HEK293 (cell line): Measurements from ENCODE around the gene TANC1.

ENCODE experiments used
- TCF7L2 ChIP-seq: IDR thresholded peaks from 2 replicates; pipeline ENCODE4 v1.6.1; 2011; ENCODE audit warnings: low read depth, mild to moderate bottlenecking, inconsistent platforms, low read length, moderate library complexity, borderline replicate concordance
- ZBTB10 ChIP-seq: fragments of 450-650 bp; formaldehyde crosslinking; IDR thresholded peaks from 2 replicates; pipeline ENCODE4 v1.5.1; 2016; ENCODE audit warnings: missing biosample characterization, missing genetic modification characterization
- ZNF24 ChIP-seq: fragments of 450-650 bp; formaldehyde crosslinking; IDR thresholded peaks from 2 replicates; pipeline ENCODE4 v1.5.1; 2016; ENCODE audit warnings: missing biosample characterization, missing genetic modification characterization
- ZNF747 ChIP-seq: fragments of 450-650 bp; formaldehyde crosslinking; IDR thresholded peaks from 2 replicates; pipeline ENCODE4 v1.5.1; 2016; ENCODE audit warnings: missing biosample characterization, missing genetic modification characterization
- TF ChIP-seq, protein P1 (sequence below): fragments of 450-650 bp; formaldehyde crosslinking; IDR thresholded peaks from 2 replicates; pipeline ENCODE4 v1.5.1; 2016; ENCODE audit warnings: missing biosample characterization, missing genetic modification characterization

DNA sequence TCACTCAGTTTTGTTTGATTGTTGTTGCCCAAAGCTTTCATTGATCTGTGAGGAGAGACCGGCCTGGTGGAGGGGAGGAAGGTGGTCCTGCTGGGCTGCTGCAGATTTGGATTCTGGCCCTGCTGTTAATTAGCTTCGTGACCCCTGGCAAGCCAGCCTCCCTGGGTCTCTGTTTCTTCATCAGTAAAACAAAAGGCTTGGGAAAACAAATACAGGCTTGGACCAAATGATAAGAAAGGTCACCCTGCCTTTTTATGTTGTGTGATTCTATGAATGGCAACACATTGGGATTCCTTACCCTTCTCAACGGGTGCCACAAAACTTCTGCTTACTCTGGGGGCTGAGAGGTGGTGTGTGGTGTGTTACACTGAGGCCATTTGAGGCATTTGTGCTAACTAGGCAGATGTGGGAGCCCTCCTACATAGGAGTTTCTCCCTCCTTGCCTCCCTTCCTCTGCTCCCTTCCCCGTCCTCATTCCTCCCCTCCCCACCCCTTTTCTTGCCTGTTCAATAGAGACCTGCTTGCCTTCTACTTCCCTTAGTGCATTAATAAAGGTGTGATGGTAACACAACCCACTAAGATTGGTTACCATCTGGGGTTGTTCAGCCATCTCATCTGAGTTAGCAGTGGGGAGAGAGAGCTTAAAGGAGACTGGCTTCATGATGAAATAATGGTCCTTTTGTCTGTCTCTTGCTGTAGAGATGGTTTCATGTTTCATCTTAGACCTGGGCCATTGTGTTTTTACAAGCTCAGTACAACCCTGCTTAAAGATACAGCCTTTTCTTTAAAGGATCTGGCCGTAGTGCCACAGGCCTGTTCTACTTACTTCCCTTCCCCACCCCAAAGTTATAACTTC is 96.2 kb downstream of the TANC1 start:
- TF ChIP-seq TCF7L2 (peak; percentile 43; the same call in 1 of the 2 replicates), ZNF747 (tag by site-specific recombination) (no peak), ZBTB10 (no peak), ZNF24 (tag by site-specific recombination) (no peak)
- TF ChIP-seq, protein P1, sequence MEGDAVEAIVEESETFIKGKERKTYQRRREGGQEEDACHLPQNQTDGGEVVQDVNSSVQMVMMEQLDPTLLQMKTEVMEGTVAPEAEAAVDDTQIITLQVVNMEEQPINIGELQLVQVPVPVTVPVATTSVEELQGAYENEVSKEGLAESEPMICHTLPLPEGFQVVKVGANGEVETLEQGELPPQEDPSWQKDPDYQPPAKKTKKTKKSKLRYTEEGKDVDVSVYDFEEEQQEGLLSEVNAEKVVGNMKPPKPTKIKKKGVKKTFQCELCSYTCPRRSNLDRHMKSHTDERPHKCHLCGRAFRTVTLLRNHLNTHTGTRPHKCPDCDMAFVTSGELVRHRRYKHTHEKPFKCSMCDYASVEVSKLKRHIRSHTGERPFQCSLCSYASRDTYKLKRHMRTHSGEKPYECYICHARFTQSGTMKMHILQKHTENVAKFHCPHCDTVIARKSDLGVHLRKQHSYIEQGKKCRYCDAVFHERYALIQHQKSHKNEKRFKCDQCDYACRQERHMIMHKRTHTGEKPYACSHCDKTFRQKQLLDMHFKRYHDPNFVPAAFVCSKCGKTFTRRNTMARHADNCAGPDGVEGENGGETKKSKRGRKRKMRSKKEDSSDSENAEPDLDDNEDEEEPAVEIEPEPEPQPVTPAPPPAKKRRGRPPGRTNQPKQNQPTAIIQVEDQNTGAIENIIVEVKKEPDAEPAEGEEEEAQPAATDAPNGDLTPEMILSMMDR = no peak
